ENCODE measurements around the gene ZFAND3.

The ZFAND3 gene

DNA sequence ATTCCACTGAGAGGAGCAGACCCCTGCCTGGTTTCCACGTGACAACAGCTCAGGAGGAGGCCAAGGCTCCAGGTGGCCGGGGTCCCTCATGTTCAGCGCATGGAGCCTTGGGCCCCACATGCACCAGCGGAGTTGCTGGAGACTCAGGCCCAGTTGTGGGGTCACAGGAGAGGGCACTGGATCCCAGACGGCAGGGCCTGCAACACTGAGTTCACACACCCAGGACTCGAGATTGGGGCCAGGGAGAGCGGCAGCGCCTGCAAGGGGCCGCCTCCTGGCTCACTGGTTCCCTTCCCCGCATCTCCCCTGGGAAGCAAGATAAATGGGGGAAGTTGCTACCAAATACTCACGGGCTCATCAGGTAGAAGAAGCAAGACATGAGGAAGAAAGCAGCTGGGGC, 348.1 kb downstream of the ZFAND3 start:
- H3K27ac ChIP-seq (ENCODE audit: low read depth, low read length) = no peak overlapping the region
- H3K9ac ChIP-seq (ENCODE audit: low read depth, low read length) = no peak overlapping the region
- 88% methylated on average over 11 of the region's 11 CpGs for WGBS
- H3K4me3 ChIP-seq (ENCODE audit: low read length) = no peak overlapping the region
- no peaks in the 10 kb centered on the region for H3K36me3 ChIP-seq (ENCODE audit: insufficient read depth, low read length)
- peaks cover 16% of the 10 kb centered on the region for H3K4me1 ChIP-seq (ENCODE audit: insufficient read depth, low read length)
- H3K27me3 ChIP-seq (ENCODE audit: insufficient read depth, low read length) = no peaks in the 10 kb centered on the region
- H3K9me3 ChIP-seq (ENCODE audit: insufficient read depth, low read depth, low read length) = no peaks in the 10 kb centered on the region

DNA sequence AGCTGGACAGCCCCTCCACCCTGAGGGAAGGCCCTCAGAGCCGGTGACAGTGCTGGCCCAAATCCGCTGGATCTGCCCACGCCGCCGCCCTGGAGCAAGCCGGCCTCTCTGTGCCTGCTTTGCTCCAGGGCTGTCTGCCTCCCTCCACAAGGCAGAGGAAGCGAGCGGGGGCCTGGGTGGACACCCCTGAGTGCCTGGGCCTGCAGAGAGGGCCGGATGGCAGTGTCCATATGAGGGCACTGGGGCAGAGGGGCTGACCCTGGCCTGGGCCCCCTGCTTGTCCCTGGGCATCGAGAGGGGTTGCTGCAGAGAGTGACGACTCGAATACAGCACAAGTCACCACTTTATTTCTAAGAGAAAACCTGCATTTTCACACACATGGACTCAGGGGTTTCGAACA, 348.6 kb downstream of the ZFAND3 start:
- no peak overlapping the region for H3K9ac ChIP-seq (ENCODE audit: low read depth, low read length)
- H3K27me3 ChIP-seq (ENCODE audit: insufficient read depth, low read length) = no peaks in the 10 kb centered on the region
- H3K27ac ChIP-seq (ENCODE audit: low read depth, low read length) = no peak overlapping the region
- H3K4me1 ChIP-seq (ENCODE audit: insufficient read depth, low read length) = peaks cover 16% of the 10 kb centered on the region
- WGBS = 92% methylated on average over 13 of the region's 13 CpGs
- H3K4me3 ChIP-seq (ENCODE audit: low read length) = no peak overlapping the region
- H3K9me3 ChIP-seq (ENCODE audit: insufficient read depth, low read depth, low read length) = no peaks in the 10 kb centered on the region
- H3K36me3 ChIP-seq (ENCODE audit: insufficient read depth, low read length) = no peaks in the 10 kb centered on the region

DNA sequence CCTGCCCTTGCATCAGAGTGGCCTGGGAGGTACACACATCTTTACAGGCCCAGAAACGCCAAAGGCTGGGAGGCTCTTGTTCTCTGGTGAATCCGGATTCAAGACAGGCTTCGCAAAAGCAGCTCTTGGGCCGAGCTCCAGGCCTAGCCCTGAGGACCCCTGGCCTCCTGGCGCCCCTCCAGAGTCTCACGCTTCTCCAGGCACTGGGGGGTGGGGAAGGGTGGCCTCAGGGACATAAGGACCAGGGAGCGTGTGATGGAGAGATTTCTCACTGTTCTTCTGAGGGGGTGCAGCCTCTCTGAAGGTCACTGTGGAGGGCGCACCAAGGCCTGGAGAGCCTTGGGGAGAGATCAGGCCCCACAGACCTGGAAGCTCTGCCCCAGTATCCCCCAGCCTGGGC, 349.2 kb downstream of the ZFAND3 start:
- no peaks in the 10 kb centered on the region for H3K9me3 ChIP-seq (ENCODE audit: insufficient read depth, low read depth, low read length)
- no peak overlapping the region for H3K9ac ChIP-seq (ENCODE audit: low read depth, low read length)
- H3K27ac ChIP-seq (ENCODE audit: low read depth, low read length) = no peak overlapping the region
- WGBS = 92% methylated on average over 8 of the region's 8 CpGs
- no peaks in the 10 kb centered on the region for H3K36me3 ChIP-seq (ENCODE audit: insufficient read depth, low read length)
- H3K27me3 ChIP-seq (ENCODE audit: insufficient read depth, low read length) = no peaks in the 10 kb centered on the region
- peaks cover 16% of the 10 kb centered on the region for H3K4me1 ChIP-seq (ENCODE audit: insufficient read depth, low read length)
- no peak overlapping the region for H3K4me3 ChIP-seq (ENCODE audit: low read length)

DNA sequence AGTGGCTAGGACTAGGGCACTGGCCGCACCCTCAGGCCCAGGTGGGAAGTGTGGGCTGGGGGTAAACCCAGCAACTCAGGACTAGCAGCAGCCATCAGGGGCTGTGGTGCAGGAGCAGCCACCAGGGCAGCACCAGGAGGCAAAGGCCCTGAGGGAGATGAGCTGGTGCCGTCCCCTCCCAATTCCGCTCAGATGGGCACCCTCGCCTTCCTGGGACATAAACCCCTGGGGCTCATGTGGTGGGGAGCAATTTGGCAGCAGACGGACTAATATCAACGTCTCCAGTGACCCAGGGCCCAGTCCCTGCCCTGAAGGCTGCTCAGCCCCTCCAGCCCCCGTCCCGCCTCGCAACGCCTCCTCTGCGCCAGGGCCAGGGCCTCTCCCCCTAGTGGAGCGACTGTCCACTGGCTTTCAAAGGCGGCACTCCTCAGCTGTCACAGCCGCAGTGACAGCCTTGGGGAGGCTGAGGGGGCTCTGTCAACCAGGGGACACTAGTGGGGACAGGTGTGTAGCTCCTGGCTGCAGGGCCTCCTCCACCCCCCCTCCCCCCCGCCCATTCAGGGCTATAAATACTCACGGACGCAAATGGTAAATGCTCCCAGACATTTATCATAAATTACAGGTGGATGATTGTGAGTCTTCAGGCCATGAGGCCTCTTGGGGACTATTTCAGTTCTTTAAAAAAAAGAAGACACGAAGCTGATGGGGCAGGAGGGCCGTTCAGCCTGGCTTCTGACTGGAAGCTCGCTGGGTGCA, 349.9 kb downstream of the ZFAND3 start:
- Histone ChIP-seq H3K9me3 (ENCODE audit: insufficient read depth, low read depth, low read length) (no peaks in the 10 kb centered on the region), H3K36me3 (ENCODE audit: insufficient read depth, low read length) (no peaks in the 10 kb centered on the region), H3K9ac (ENCODE audit: low read depth, low read length) (no peak overlapping the region), H3K27ac (ENCODE audit: low read depth, low read length) (no peak overlapping the region), H3K27me3 (ENCODE audit: insufficient read depth, low read length) (no peaks in the 10 kb centered on the region), H3K4me3 (ENCODE audit: low read length) (no peak overlapping the region), H3K4me1 (ENCODE audit: insufficient read depth, low read length) (peaks cover 16% of the 10 kb centered on the region)
- WGBS = 84% methylated on average over 17 of the region's 20 CpGs

DNA sequence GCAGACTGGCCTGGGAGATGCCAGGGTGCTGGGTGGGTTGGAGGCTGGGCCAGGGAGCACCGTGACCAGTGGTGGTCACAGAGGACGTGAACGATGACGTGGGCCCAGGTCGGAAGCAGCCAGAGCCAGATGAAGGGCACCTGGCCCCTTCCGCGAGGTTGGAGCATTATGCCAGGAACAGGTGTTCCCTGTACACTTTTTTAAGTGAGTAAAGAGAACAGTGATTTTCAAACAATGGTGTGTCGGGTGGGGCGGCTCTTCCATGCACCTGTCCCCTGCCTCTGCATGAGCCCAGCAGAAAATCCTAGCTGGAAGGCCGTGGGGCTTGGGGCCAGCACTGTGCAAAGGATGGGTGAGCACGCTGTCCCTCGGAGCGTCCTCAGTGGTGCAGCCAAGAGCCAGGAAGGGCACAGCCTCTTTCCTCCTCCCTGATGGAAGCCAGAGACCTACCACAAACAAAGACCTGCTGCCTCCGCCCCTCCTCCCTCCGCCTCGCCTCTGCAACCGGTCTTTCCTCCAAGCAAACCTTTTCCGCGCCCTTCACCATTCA, 350.5 kb downstream of the ZFAND3 start:
- 66% methylated on average over 19 of the region's 19 CpGs for WGBS
- Histone ChIP-seq H3K36me3 (ENCODE audit: insufficient read depth, low read length) (no peaks in the 10 kb centered on the region), H3K9ac (ENCODE audit: low read depth, low read length) (no peak overlapping the region), H3K4me3 (ENCODE audit: low read length) (no peak overlapping the region), H3K27ac (ENCODE audit: low read depth, low read length) (no peak overlapping the region), H3K9me3 (ENCODE audit: insufficient read depth, low read depth, low read length) (no peaks in the 10 kb centered on the region), H3K27me3 (ENCODE audit: insufficient read depth, low read length) (no peaks in the 10 kb centered on the region), H3K4me1 (ENCODE audit: insufficient read depth, low read length) (peaks cover 16% of the 10 kb centered on the region)

DNA sequence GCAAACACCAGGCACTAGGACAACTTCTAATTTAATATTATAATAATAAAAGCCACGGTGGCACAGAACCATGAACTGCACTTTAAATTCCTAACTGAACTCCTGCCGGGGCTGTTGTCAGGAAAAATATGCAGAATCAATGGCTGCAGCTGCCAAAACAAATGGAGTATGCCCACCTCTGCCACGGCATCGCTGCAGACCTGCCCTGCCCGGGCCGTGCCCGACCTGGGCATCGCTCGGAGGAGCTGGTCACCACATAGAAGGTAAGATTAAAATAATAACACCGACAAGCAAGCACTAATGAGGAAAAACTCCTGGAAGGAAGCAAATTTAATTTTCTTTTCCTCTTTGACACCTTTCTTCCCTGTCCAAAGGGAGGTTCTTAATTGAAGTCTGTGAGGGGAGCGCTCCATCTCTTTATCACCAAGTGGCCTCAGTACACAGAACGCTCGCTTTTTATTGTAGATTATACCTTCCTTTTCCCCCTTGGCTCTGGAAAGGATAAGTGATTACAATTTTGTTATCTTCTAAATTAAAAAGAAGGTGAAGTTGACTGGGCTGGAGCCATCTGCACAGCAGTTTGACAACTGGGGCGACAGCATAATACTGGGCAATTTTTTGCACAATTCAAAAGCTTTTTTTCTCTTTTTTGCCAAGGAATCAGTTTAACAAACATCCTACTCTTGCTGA, 351.3 kb downstream of the ZFAND3 start:
- H3K27ac ChIP-seq (ENCODE audit: low read depth, low read length) = no peak overlapping the region
- no peaks in the 10 kb centered on the region for H3K36me3 ChIP-seq (ENCODE audit: insufficient read depth, low read length)
- H3K9me3 ChIP-seq (ENCODE audit: insufficient read depth, low read depth, low read length) = no peaks in the 10 kb centered on the region
- peaks cover 16% of the 10 kb centered on the region for H3K4me1 ChIP-seq (ENCODE audit: insufficient read depth, low read length)
- no peaks in the 10 kb centered on the region for H3K27me3 ChIP-seq (ENCODE audit: insufficient read depth, low read length)
- WGBS = 92% methylated on average over 11 of the region's 14 CpGs
- no peak overlapping the region for H3K9ac ChIP-seq (ENCODE audit: low read depth, low read length)
- no peak overlapping the region for H3K4me3 ChIP-seq (ENCODE audit: low read length)

DNA sequence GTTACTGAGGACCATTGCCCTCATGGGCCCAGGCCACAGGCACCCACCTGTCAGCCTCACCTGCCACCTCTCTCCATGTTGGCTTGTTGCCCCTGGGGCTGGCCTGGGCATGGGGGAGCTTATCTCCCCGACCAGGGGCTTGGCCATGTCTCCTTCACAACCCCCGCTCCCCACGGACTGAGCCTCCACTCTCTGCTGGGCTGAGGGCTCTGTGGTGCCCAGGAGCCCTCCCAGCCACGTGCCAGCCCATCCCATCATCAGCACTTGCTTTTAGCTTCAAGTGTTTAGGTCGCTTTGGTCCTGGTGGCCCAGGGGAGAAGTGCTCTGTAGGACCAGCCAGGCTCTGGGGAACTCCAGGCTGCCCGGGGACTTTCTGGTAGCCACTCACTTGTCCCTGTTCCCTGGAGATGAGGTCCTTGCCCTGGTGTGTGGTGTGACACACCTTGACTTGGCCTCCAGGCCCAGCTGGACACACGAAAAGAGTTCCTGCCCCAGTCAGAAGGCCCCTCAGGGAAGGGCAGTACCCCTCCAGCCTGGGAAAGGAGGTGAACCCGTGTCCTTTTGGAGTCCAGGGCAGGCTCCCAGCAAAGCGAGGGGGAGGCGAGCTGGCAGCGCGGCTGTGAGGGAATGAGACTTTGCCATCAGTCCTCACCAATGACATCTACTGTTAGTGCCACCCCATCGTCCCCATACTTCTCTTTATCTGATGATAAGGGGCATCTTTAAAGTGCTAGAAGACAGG, 352.6 kb downstream of the ZFAND3 start:
- H3K4me1 ChIP-seq (ENCODE audit: insufficient read depth, low read length) = peaks cover 24% of the 10 kb centered on the region
- no peaks in the 10 kb centered on the region for H3K27me3 ChIP-seq (ENCODE audit: insufficient read depth, low read length)
- H3K9me3 ChIP-seq (ENCODE audit: insufficient read depth, low read depth, low read length) = no peaks in the 10 kb centered on the region
- no peak overlapping the region for H3K9ac ChIP-seq (ENCODE audit: low read depth, low read length)
- no peak overlapping the region for H3K4me3 ChIP-seq (ENCODE audit: low read length)
- WGBS = 87% methylated on average over 13 of the region's 13 CpGs
- H3K27ac ChIP-seq (ENCODE audit: low read depth, low read length) = no peak overlapping the region
- no peaks in the 10 kb centered on the region for H3K36me3 ChIP-seq (ENCODE audit: insufficient read depth, low read length)

DNA sequence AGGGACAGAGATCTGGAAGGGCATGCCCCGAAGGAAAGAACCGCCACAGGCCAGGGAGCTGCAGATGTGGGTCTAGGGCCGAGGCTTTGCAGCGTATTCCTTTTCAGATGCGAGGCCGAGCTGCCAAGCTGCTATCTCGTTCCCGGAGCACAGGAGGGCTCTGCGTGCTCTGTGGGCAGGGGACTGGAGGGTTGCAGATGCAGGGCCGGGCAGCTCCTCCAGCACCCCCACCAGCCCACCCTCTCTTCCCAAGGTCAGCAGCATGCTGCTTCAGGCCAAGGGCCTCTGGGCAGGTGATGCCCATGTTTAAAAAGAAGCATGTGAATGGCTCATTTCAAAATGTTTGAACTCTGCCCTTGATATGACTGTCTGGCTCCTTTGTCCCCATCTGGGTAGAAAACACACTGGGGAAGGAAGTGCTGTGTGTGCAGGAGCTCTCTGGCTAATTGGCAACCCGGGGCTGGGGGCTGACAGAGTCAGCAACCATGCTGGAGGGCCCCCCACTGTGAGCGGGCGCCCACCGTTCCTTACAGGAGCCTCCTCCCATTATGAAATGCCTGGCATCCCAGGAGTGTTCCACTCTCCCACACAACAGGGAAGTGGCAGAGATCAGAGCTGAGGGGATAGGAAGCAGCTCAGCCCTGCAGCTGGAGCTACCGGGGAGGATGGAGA, 353.3 kb downstream of the ZFAND3 start:
- Histone ChIP-seq H3K9ac (ENCODE audit: low read depth, low read length) (no peak overlapping the region; the same call in 1 of the 2 replicates), H3K9me3 (ENCODE audit: insufficient read depth, low read depth, low read length) (no peaks in the 10 kb centered on the region), H3K27ac (ENCODE audit: low read depth, low read length) (no peak overlapping the region), H3K36me3 (ENCODE audit: insufficient read depth, low read length) (no peaks in the 10 kb centered on the region), H3K27me3 (ENCODE audit: insufficient read depth, low read length) (no peaks in the 10 kb centered on the region), H3K4me1 (ENCODE audit: insufficient read depth, low read length) (peaks cover 27% of the 10 kb centered on the region), H3K4me3 (ENCODE audit: low read length) (no peak overlapping the region)
- 81% methylated on average over 15 of the region's 15 CpGs for WGBS

DNA sequence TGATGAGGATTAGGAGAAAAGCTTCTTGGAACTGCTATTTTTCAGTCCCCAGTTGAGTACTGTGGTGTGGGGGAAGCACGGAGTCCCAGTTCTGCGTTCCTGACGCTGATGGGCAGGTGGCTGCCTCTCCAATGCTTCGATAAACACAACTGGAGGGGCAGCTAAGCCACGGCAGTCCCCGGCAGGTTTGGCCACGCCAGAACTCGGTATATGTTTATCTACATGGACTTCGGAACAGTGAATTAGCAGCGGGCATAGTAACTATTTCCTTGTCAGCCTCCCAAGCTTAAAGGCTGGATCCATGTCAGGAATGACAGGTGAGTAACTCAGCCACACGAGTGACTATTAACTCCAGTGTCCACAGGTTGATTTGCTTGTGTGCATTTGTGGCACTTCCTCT, 354.4 kb downstream of the ZFAND3 start:
- no peaks in the 10 kb centered on the region for H3K9me3 ChIP-seq (ENCODE audit: insufficient read depth, low read depth, low read length)
- no peaks in the 10 kb centered on the region for H3K27me3 ChIP-seq (ENCODE audit: insufficient read depth, low read length)
- H3K27ac ChIP-seq (ENCODE audit: low read depth, low read length) = no peak overlapping the region
- no peak overlapping the region for H3K9ac ChIP-seq (ENCODE audit: low read depth, low read length)
- no peaks in the 10 kb centered on the region for H3K36me3 ChIP-seq (ENCODE audit: insufficient read depth, low read length)
- peaks cover 27% of the 10 kb centered on the region for H3K4me1 ChIP-seq (ENCODE audit: insufficient read depth, low read length)
- H3K4me3 ChIP-seq (ENCODE audit: low read length) = no peak overlapping the region
- WGBS = 95% methylated on average over 11 of the region's 11 CpGs

DNA sequence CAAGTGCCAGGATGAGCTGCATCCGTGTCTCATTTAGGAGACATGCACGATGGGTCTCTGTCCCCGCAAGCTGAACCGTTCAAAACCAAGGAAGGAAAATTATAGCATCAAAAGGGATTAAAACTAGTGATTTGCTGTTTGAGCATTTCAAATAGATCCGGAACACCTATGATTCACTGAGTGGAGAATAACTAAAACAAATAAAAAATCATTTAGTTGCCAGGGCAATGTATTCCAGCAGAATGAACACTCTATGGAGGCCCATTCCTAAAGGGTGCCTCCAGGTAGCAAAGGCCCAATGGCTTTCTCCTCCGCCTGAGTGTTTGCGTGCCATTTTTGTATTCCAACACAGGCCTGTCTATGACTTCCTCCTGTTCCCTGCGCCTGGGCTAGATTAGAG, 354.8 kb downstream of the ZFAND3 start:
- 97% methylated on average over 8 of the region's 8 CpGs for WGBS

More for the DNA sequence above, 354.8 kb downstream of the ZFAND3 start:
- Histone ChIP-seq H3K27ac (ENCODE audit: low read depth, low read length) (no peak overlapping the region), H3K4me1 (ENCODE audit: insufficient read depth, low read length) (peaks cover 27% of the 10 kb centered on the region), H3K9ac (ENCODE audit: low read depth, low read length) (no peak overlapping the region), H3K9me3 (ENCODE audit: insufficient read depth, low read depth, low read length) (no peaks in the 10 kb centered on the region), H3K4me3 (ENCODE audit: low read length) (no peak overlapping the region), H3K27me3 (ENCODE audit: insufficient read depth, low read length) (no peaks in the 10 kb centered on the region), H3K36me3 (ENCODE audit: insufficient read depth, low read length) (no peaks in the 10 kb centered on the region)
